Measurements from ENCODE around the gene SRP54.
"Not testable (repeated sequence)": the region's sequence is repeated elsewhere in the genome, so short reads cannot be mapped to it uniquely, and the experiment has no call there.

Gene SRP54

GRCh38 chr14:34985740-34986139, 2.9 kb downstream of the SRP54 start:
- no peak for DNase-seq

GRCh38 chr14:34987180-34987579, 4.4 kb downstream of the SRP54 start:
- DNase-seq, result no peak

GRCh38 chr14:34989762-34990161, 7.0 kb downstream of the SRP54 start:
- no peak for DNase-seq

GRCh38 chr14:34993426-34993825, 10.6 kb downstream of the SRP54 start:
- DNase-seq, result no peak

- DNase-seq, result no peak
These were observed 11.9 kb downstream of the SRP54 start for GRCh38 chr14:34994668-34995067.

GRCh38 chr14:34997762-34998161, 15.0 kb downstream of the SRP54 start:
- no peak for DNase-seq

GRCh38 chr14:34999500-34999899, 16.7 kb downstream of the SRP54 start:
- no peak for DNase-seq

- no peak for DNase-seq
These were observed 18.8 kb downstream of the SRP54 start for GRCh38 chr14:35001621-35002020.

DNA sequence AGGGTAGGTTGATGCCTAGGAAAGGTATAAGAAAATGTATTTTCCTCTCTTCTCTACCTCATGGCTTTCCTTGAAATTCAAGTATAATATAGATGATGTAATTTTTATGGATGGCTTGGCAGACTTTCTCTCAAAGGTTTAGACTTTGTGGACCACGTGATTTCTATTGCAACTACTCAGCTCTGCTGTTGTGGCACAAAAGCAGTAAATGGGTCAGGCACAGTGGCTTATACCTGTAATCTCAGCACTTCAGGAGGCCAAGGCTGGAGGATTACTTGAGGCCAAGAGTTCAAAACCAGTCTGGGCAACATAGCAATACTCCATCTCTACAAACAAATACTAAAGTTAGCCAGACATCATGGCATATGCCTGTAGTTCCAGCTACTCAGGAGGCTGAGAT, 22.0 kb downstream of the SRP54 start:
- no peak for DNase-seq

GRCh38 chr14:35016568-35016967, 33.8 kb downstream of the SRP54 start:
- DNase-seq, result no peak

- no peak for DNase-seq
These were observed 37.9 kb downstream of the SRP54 start for GRCh38 chr14:35020713-35021112.

GRCh38 chr14:35028435-35028834, 45.6 kb downstream of the SRP54 start:
- DNase-seq, result no peak

DNA sequence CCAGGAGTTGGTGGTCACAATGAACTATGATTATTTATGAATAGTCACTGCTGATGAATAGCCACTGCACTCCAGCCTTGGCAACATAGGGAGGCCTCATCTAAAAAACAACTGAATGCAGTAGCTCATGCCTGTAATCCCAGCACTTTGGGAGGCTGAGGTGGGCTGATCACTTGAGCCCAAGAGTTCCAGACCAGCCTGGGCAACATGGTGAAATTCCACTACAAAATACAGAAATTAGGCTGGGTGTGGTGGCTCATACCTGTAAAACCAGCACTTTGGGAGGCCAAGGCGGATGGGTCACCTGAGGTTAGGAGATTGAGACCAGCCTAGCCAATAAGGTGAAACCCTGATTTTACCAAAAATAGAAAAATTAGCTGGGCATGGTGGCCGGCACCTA, 49.8 kb downstream of the SRP54 start:
- no peak for DNase-seq

GRCh38 chr14:35034440-35034833, 51.6 kb downstream of the SRP54 start:
- DNase-seq, result no peak

- not testable (repeated sequence) for DNase-seq
These were observed 52.3 kb downstream of the SRP54 start for GRCh38 chr14:35034944-35035554.

- DNase-seq, result not testable (repeated sequence)
These were observed 55.5 kb downstream of the SRP54 start for GRCh38 chr14:35038312-35038711.

- DNase-seq, result no peak
These were observed 59.8 kb downstream of the SRP54 start for GRCh38 chr14:35042632-35043031.

GRCh38 chr14:35043046-35043445, 60.3 kb downstream of the SRP54 start:
- no peak for DNase-seq

DNA sequence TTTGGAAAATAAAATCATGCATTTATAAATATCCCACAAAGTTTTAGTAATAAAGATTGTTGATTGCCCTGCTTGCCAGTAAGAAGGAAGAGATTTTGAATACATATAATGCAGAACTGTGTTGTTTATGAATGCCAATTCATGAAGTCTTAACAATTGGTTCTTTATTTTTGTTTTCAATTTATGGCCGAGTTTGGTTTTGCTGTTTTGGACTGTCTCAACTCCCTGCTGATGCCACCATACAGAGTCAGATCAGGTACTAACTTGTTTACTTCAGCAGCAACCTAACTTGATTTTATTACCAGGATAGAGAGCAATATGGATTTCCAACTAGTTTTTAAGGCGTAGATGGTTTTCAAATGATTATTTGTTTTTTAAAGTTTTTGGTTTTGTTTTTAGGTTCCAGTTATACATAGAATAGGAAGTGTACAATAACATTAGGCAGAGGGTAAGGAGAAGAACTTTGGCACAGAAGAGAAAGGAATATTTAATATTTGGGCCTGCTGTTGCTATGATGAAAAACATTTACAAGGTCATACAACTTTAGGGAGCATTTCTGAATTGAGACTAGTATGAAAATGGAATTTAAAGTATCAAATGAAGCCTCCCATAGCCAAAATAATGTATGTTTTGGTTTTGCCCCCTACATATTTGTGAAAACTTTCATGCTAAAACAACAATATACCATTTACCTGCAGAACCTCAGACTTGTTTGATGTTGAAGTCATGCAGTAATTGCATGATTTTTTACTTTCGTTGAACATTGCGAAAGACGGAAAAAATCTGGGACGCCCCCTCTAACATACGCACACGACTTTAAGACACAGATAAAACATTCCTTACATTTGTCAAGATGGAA, 62.4 kb downstream of the SRP54 start:
- no peak for DNase-seq

DNA sequence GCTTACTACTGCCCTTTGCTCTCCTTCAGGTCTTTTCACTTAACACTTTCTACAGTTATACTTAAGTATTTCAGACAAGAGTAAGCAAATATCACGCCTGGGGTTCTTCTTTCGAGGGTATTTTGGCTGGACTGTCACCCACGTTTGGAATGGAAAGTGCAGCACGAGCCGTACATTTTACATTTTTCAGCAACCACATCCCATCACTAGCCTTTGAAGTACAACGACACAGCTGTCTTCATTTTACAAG, 62.9 kb downstream of the SRP54 start:
- DNase-seq, result no peak

DNA sequence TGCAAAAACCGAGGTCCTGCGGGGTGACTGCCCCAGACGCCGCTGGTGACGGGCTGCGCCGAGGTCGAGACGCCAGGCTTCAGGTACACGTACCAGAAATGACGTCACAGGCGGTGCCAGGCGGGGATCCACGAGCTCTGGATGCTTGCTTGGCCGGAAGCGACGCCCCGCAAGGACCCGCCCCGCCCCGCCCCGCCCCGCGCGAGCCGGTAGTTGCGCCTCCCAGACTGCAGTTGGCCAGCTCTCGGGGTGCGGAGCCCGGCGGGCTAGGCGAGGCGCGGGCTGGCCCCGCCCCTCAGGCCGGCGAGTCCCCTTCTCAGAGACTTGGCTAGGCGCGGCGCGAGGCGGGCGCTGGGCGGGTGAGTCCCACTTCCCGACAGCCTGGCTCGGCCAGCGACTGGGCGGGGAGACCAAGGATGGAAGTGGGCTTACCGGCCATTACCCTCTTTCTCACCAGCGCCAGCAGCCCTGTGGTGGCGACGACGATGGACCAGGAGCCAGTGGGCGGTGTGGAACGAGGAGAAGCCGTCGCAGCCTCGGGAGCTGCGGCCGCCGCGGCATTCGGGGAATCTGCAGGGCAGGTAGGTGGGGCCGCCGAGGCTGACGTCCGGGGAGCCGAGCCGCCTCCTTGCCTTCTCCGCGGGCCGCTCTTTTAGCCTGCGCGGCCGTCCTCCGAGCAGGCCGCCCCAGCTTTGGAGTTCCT, 63.4 kb downstream of the SRP54 start, which contains the start of gene FAM177A1:
Gene FAM177A1 (plus strand): TSS at position 225 of the 703 bp plus-strand sequence. CDS start 192 bp downstream, at position 417.
- peak; percentile 95 for DNase-seq

- DNase-seq, result no peak
These were observed 64.2 kb downstream of the SRP54 start for GRCh38 chr14:35046751-35047536.

GRCh38 chr14:35047976-35048513, 65.3 kb downstream of the SRP54 start:
- no peak for DNase-seq
